H1 (cell line): Measurements from ENCODE around the gene PIAS4. TPM values are rescaled to one million over a fixed set of nuclear protein-coding genes. Genes with fewer than 3 reads are reported as not detected.

Source experiments
- CTCF ChIA-PET: fragments of 300-600 bp; sonication (Branson Sonifier 250); formaldehyde crosslinking; loops from one replicate; lab custom pipeline; 2021; ENCODE audit not compliant: partially characterized antibody; lab: Charles Lee
- POLR2A ChIA-PET: fragments of 300-600 bp; sonication (Branson Sonifier 250); formaldehyde crosslinking; loops from one replicate; lab custom pipeline; 2021; ENCODE audit warnings: inconsistent platforms; ENCODE audit not compliant: partially characterized antibody; lab: Charles Lee
- DNase-seq, 2 experiments: peaks; one replicate each; pipeline versions ENCODE4 v3.0.0 to v3.0.0-alpha.2; 2010 to 2022; ENCODE audit warnings: low spot score in 2 of 2, low read depth in 1 of 2, mixed read lengths in 1 of 2
- FAIRE-seq: peaks from 2 replicates; lab custom pipeline; 2011; peaks lifted over from hg19 to GRCh38; lab: Jason Lieb, UNC
- H2AFZ ChIP-seq: 2 replicates; pipeline ENCODE4 v1.8.1; 2012; ENCODE audit warnings: low read length, inconsistent platforms
- H2AK5ac ChIP-seq: 2 replicates; pipeline ENCODE4 v1.6.1; 2013; ENCODE audit warnings: low read depth, low read length
- H2BK120ac ChIP-seq: replicated peaks from 2 replicates; pipeline ENCODE3; 2013; ENCODE audit warnings: low read depth, low read length, inconsistent platforms
- H2BK12ac ChIP-seq: 2 replicates; pipeline ENCODE4 v1.6.1; 2013; ENCODE audit warnings: low read depth, low read length
- H2BK15ac ChIP-seq: 2 replicates; pipeline ENCODE4 v1.6.1; 2013; ENCODE audit warnings: low read length
- H2BK20ac ChIP-seq: 2 replicates; pipeline ENCODE4 v1.6.1; 2013; ENCODE audit warnings: low read length
- H2BK5ac ChIP-seq: 2 replicates; pipeline ENCODE4 v1.6.1; 2013; ENCODE audit warnings: low read depth, low read length
- H3K14ac ChIP-seq: 2 replicates; pipeline ENCODE4 v1.6.1; 2013; ENCODE audit warnings: inconsistent platforms; ENCODE audit not compliant: insufficient read length
- H3K18ac ChIP-seq: 2 replicates; pipeline ENCODE4 v1.6.1; 2013; ENCODE audit warnings: low read length; ENCODE audit errors: extremely low read depth
- H3K23ac ChIP-seq: 2 replicates; pipeline ENCODE4 v1.6.1; 2013; ENCODE audit warnings: inconsistent platforms; ENCODE audit not compliant: insufficient read length
- H3K23me2 ChIP-seq: 2 replicates; pipeline ENCODE4 v1.6.1; 2013; ENCODE audit warnings: low read depth, low read length
- H3K27ac ChIP-seq: 2 replicates; pipeline ENCODE4 v1.6.1; 2011; ENCODE audit warnings: low read depth, low read length, inconsistent platforms
- H3K27me3 ChIP-seq, 4 experiments: replicated peaks in 1 of 4; 1 replicate in 1 of 4; 2 replicates in 3 of 4; pipeline versions ENCODE4 v1.6.1 to v1.8.1; 2011 to 2013; ENCODE audit warnings: low read length in 3 of 4, mild to moderate bottlenecking in 3 of 4, inconsistent platforms in 2 of 4, mixed read lengths in 2 of 4, moderate library complexity in 1 of 4; ENCODE audit not compliant: control insufficient read depth in 3 of 4, insufficient read depth in 3 of 4; ENCODE audit errors: extremely low read depth in 1 of 4
- H3K36me3 ChIP-seq, 4 experiments: 2 replicates each; pipeline versions ENCODE4 v1.6.1 to v1.8.1; 2011 to 2013; ENCODE audit warnings: mild to moderate bottlenecking in 4 of 4, low read length in 3 of 4, moderate library complexity in 2 of 4, control low read depth in 1 of 4, inconsistent platforms in 1 of 4; ENCODE audit not compliant: insufficient read depth in 4 of 4, control insufficient read depth in 2 of 4
- H3K4ac ChIP-seq: replicated peaks from 2 replicates; pipeline ENCODE3; 2013; ENCODE audit warnings: low read length, low read depth, mixed read lengths, inconsistent platforms; ENCODE audit not compliant: insufficient read length
- H3K4me1 ChIP-seq, 4 experiments: replicated peaks in 1 of 4; 1 replicate in 1 of 4; 2 replicates in 3 of 4; pipeline versions ENCODE4 v1.6.1 to v1.8.1; 2011 to 2013; ENCODE audit warnings: low read length in 3 of 4, inconsistent platforms in 2 of 4, mixed read lengths in 1 of 4; ENCODE audit not compliant: insufficient read depth in 4 of 4, control insufficient read depth in 3 of 4
- H3K4me2 ChIP-seq, 2 experiments: 2 replicates each; pipeline versions ENCODE4 v1.6.1 to v1.8.1; 2011 to 2013; ENCODE audit warnings: low read depth in 2 of 2, low read length in 2 of 2, control low read depth in 1 of 2, inconsistent platforms in 1 of 2, mild to moderate bottlenecking in 1 of 2; ENCODE audit not compliant: insufficient read depth in 1 of 2
- H3K4me3 ChIP-seq, 4 experiments: fragments of 200-600, 300-600 bp in 1 of 4; sonication (generic), shearing (Covaris generic), sonication (Bioruptor Twin) in 1 of 4; 2 replicates each; pipeline versions ENCODE4 v1.5.1 to v1.8.1; 2011 to 2016; ENCODE audit warnings: low read length in 4 of 4, low read depth in 3 of 4, control low read depth in 2 of 4, inconsistent platforms in 2 of 4, mild to moderate bottlenecking in 2 of 4, mixed read lengths in 1 of 4, moderate library complexity in 1 of 4; ENCODE audit not compliant: insufficient read depth in 2 of 4; ENCODE audit errors: extremely low read depth in 1 of 4
- H3K56ac ChIP-seq: replicated peaks from 2 replicates; pipeline ENCODE3; 2013; ENCODE audit warnings: low read depth, mild to moderate bottlenecking, mixed read lengths, low read length, inconsistent platforms; ENCODE audit not compliant: insufficient read length
- H3K79me1 ChIP-seq: 2 replicates; pipeline ENCODE4 v1.6.1; 2013; ENCODE audit warnings: low read depth, low read length, control low read depth
- H3K79me2 ChIP-seq, 2 experiments: 2 replicates each; pipeline versions ENCODE4 v1.6.1 to v1.8.1; 2012 to 2013; ENCODE audit warnings: low read length in 2 of 2, mild to moderate bottlenecking in 2 of 2, inconsistent platforms in 1 of 2; ENCODE audit not compliant: insufficient read depth in 2 of 2, control insufficient read depth in 1 of 2
- H3K9ac ChIP-seq, 4 experiments: replicated peaks in 1 of 4; 1 replicate in 1 of 4; 2 replicates in 3 of 4; pipeline versions ENCODE4 v1.6.1 to v1.8.1; 2011 to 2013; ENCODE audit warnings: low read depth in 3 of 4, low read length in 3 of 4, control low read depth in 2 of 4, mild to moderate bottlenecking in 2 of 4, moderate library complexity in 2 of 4, inconsistent platforms in 1 of 4; ENCODE audit errors: extremely low read depth in 1 of 4
- H3K9me3 ChIP-seq, 2 experiments: 2 replicates each; pipeline versions ENCODE4 v1.6.1 to v1.8.1; 2012 to 2013; ENCODE audit warnings: mild to moderate bottlenecking in 2 of 2, moderate library complexity in 2 of 2, control low read depth in 1 of 2, inconsistent platforms in 1 of 2, low read depth in 1 of 2, low read length in 1 of 2, mixed read lengths in 1 of 2; ENCODE audit not compliant: insufficient read depth in 2 of 2
- H4K20me1 ChIP-seq, 2 experiments: replicated peaks in 1 of 2; 2 replicates each; pipeline versions ENCODE3 to v1.8.1; 2011 to 2013; ENCODE audit warnings: inconsistent platforms in 2 of 2, low read length in 2 of 2, mild to moderate bottlenecking in 1 of 2; ENCODE audit not compliant: insufficient read depth in 2 of 2, control insufficient read depth in 1 of 2
- H4K5ac ChIP-seq: 2 replicates; pipeline ENCODE4 v1.6.1; 2013; ENCODE audit warnings: low read length, low read depth, mixed read lengths, inconsistent platforms; ENCODE audit not compliant: insufficient read length
- H4K8ac ChIP-seq: 2 replicates; pipeline ENCODE4 v1.8.0; 2013; ENCODE audit warnings: mild to moderate bottlenecking, moderate library complexity, low read length, inconsistent platforms; ENCODE audit not compliant: insufficient read depth; ENCODE audit errors: extremely low read depth
- H4K91ac ChIP-seq: replicated peaks from 2 replicates; pipeline ENCODE3; 2013; ENCODE audit warnings: low read length, mixed read lengths, inconsistent platforms; ENCODE audit not compliant: insufficient read length
- POLR2A ChIP-seq, 2 experiments: IDR thresholded peaks; 1 replicate in 1 of 2; 2 replicates in 1 of 2; pipeline ENCODE4 v1.6.1; 2011; ENCODE audit warnings: low read depth in 2 of 2, low read length in 2 of 2, mild to moderate bottlenecking in 2 of 2; ENCODE audit errors: control extremely low read depth in 1 of 2
- POLR2AphosphoS5 ChIP-seq: IDR thresholded peaks from 2 replicates; pipeline ENCODE4 v1.6.1; 2011; ENCODE audit warnings: low read depth, low read length
- RNF2 ChIP-seq: fragments of 200-900, 300-1000 bp; sonication (generic); IDR thresholded peaks from 2 replicates; pipeline ENCODE4 v1.7.1; 2016; ENCODE audit warnings: borderline replicate concordance, low read depth, mild to moderate bottlenecking, antibody characterized with exemption, low read length; ENCODE audit not compliant: poor library complexity, severe bottlenecking; ENCODE audit errors: missing control alignments
- TAF7 ChIP-seq: optimal IDR thresholded peaks from 2 replicates; pipeline ENCODE3; 2011; ENCODE audit warnings: low read depth, mild to moderate bottlenecking, inconsistent platforms, low read length, moderate library complexity, borderline replicate concordance
- WGBS, 2 experiments: shearing (Covaris generic) in 1 of 2; methylation state at CpG; one replicate each; pipeline versions ENCODE4 v1.1.6 to v1.1.7; 2013 to 2015; ENCODE audit warnings: low lambda C conversion rate in 2 of 2, mixed read lengths in 2 of 2, inconsistent platforms in 1 of 2, low coverage in 1 of 2, missing lambda C conversion rate in 1 of 2; ENCODE audit not compliant: insufficient replicate concordance in 2 of 2, insufficient coverage in 1 of 2, insufficient read length in 1 of 2; ENCODE audit errors: extremely low coverage in 1 of 2, missing lambda C conversion rate in 1 of 2; 5-methylcytosine and 5-hydroxymethylcytosine counted together
- polyA plus RNA-seq, 7 experiments: library from polyadenylated mRNA; depleted of rRNA in 3 of 7; stranded (reverse) in 5 of 7; unstranded in 2 of 7; fragments of >200 nt in 5 of 7; fragments of 200-250 nt in 2 of 7; gene quantifications; 1 replicate in 5 of 7; 2 replicates in 1 of 7; 4 replicates in 1 of 7; pipeline versions ENCODE4 v1.2.1 to v1.2.3, GENCODE V29; 2011 to 2013; ENCODE audit warnings: missing spikeins in 2 of 7, mixed read lengths in 2 of 7
- total RNA-seq: library from RNA; stranded (reverse); fragmentation: NEBNext Ultra II Directional; extraction: Animal tissue kit (Norgen Biotek cat#: 25700); gene quantifications from 2 replicates; pipeline ENCODE4 v1.2.1, GENCODE V29; 2021

Gene PIAS4
- total and polyA plus RNA-seq, 2 of the 8 experiments (the other 6 are each of a cell fraction or from before 2014, with no cell fraction given), result 30.2 to 51.4 TPM

- DNase-seq (peak in 1 of 2 experiments; percentile 46), FAIRE-seq (no peak)
- H3K36me3 ChIP-seq, result peaks cover 57 to 67% (median 62%) of the 10 kb centered on the region in 4 experiments
- H3K9me3 ChIP-seq, result no peaks in the 10 kb centered on the region
- H4K8ac ChIP-seq, result peak overlapping the region; percentile 47
- peaks cover 19 to 68% of the 10 kb centered on the region in 2 experiments for H3K79me2 ChIP-seq
- no peak overlapping the region for H2BK15ac ChIP-seq
- H3K18ac ChIP-seq, result no peak overlapping the region
- H3K9ac ChIP-seq, result peak overlapping the region in 2 of 4 experiments; percentile 9 to 33; a peak in 3 of 7 replicates
- H2BK12ac ChIP-seq, result no peak overlapping the region
- H3K4me2 ChIP-seq, result peak overlapping the region; percentile 95 to 97; a peak in 3 of 4 replicates
- no peak overlapping the region for H3K4ac ChIP-seq
- H2AK5ac ChIP-seq, result no peak overlapping the region
- ChIA-PET POLR2A (interaction anchor here (0.5 to 12.0 kb wide), 30 partner anchors 7 to 839 kb away, joined by 3 to 870 read pairs (median 4); partner anchors contain the start of genes ATCAY, DAPK3, MRPL54 and NMRK2), CTCF (interaction anchor here (0.6 kb wide), 1 partner anchor 193 kb away, joined by 3 read pairs; no protein-coding TSS in a partner anchor)
- no peak overlapping the region for H3K14ac ChIP-seq
- peaks cover 8% of the 10 kb centered on the region for H3K23me2 ChIP-seq
- H3K79me1 ChIP-seq, result peaks cover 16% of the 10 kb centered on the region
- TF ChIP-seq POLR2A (IDR thresholded peaks at IDR 0.05; ENCODE audit: control extremely low read depth in 1 of 2, low read depth in 2 of 2, low read length in 2 of 2) (peak; percentile 39 to 74), POLR2AphosphoS5 (peak; percentile 82), RNF2 (no peak), TAF7 (peak; percentile 41)
- H4K91ac ChIP-seq, result no peak overlapping the region
- H3K27me3 ChIP-seq, result no peaks in the 10 kb centered on the region
- H2AFZ ChIP-seq, result no peak overlapping the region
- H3K23ac ChIP-seq, result no peak overlapping the region
- WGBS, 2 experiments, result 95% methylated on average over 40 of the region's 40 CpGs; no CpG with 5 or more reads in 1 of the 2 experiments
- peak overlapping the region; percentile 95; the same call in 1 of the 2 replicates for H2BK5ac ChIP-seq
- H4K20me1 ChIP-seq, result peaks cover 63 to 65% of the 10 kb centered on the region in 2 experiments
- H3K27ac ChIP-seq, result peak overlapping the region; percentile 32; the same call in 1 of the 2 replicates
- no peak overlapping the region for H3K56ac ChIP-seq
- H3K4me1 ChIP-seq, result peaks cover 2 to 16% (median 10%) of the 10 kb centered on the region in 4 experiments
- peak overlapping the region in 1 of 4 experiments; percentile 79; a peak in 4 of 8 replicates for H3K4me3 ChIP-seq
- no peak overlapping the region for H2BK20ac ChIP-seq
- H4K5ac ChIP-seq, result no peak overlapping the region
- H2BK120ac ChIP-seq, result no peak overlapping the region
These were observed 24.6 kb upstream of the PIAS4 start for GRCh38 chr19:3982701-3983541.
